Tibial nerve (tissue), 4 donors: ENCODE results near the gene NUP62. TPM values are rescaled to one million over a fixed set of nuclear protein-coding genes. Genes with fewer than 3 reads are reported as not detected.

Experiments used
- DNase-seq, 2 donors: peaks; one replicate each; pipeline ENCODE4 v3.0.0-alpha.2; 2019; ENCODE audit warnings: low spot score in 2 of 2
- H3K27ac ChIP-seq, 4 donors: fragments of 200-600 bp; sonication (generic) in 3 of 4; one replicate each; pipeline ENCODE4 v1.5.1; 2017 to 2019; ENCODE audit warnings: mild to moderate bottlenecking in 1 of 4
- H3K27me3 ChIP-seq, 2 donors: fragments of 200-600 bp; sonication (generic) in 1 of 2; one replicate each; pipeline versions ENCODE4 v1.5.1 to v1.6.0; 2017 to 2019
- H3K36me3 ChIP-seq, 3 donors: fragments of 200-600 bp; sonication (generic); one replicate each; pipeline ENCODE4 v1.5.1; 2018 to 2019
- H3K4me1 ChIP-seq, 4 donors: fragments of 200-600 bp; sonication (generic) in 3 of 4; one replicate each; pipeline ENCODE4 v1.5.1; 2017 to 2019
- H3K4me3 ChIP-seq, 4 donors: fragments of 200-600 bp; sonication (generic) in 3 of 4; one replicate each; pipeline ENCODE4 v1.5.1; 2017 to 2019; ENCODE audit warnings: mild to moderate bottlenecking in 1 of 4, moderate library complexity in 1 of 4
- H3K9me3 ChIP-seq, 4 donors: fragments of 200-600 bp; sonication (generic) in 3 of 4; one replicate each; pipeline ENCODE4 v1.5.1; 2017 to 2019
- EP300 ChIP-seq, 2 donors: sonication (generic); formaldehyde crosslinking; IDR thresholded peaks; one replicate each; pipeline ENCODE4 v1.6.1; 2017; ENCODE audit warnings: antibody characterized with exemption in 2 of 2, mild to moderate bottlenecking in 1 of 2
- POLR2A ChIP-seq, 2 donors: fragments of 450-650 bp; IDR thresholded peaks; one replicate each; pipeline ENCODE4 v1.6.1; 2017; ENCODE audit warnings: antibody characterized with exemption in 2 of 2, mild to moderate bottlenecking in 2 of 2, moderate library complexity in 2 of 2
- WGBS, 2 donors: methylation state at CpG; one replicate each; pipeline ENCODE4 v1.1.5; 2018; 5-methylcytosine and 5-hydroxymethylcytosine counted together
- total RNA-seq, 4 donors: library from RNA; depleted of rRNA; stranded (reverse); fragments of >200 nt; gene quantifications; one replicate each; pipeline ENCODE4 v1.1.0, GENCODE V29; 2016
- TF ChIP-seq, protein P1 (sequence below), 5 experiments: fragments of 200-600 bp in 3 of 5; fragments of 450-650 bp in 2 of 5; sonication (generic) in 3 of 5; IDR thresholded peaks; one replicate each; pipeline ENCODE4 v1.5.1; 2016 to 2019; ENCODE audit warnings: antibody characterized with exemption in 5 of 5, mild to moderate bottlenecking in 3 of 5, moderate library complexity in 2 of 5

Gene NUP62
- total RNA-seq, 4 donors from 2014 or later: 32.8 to 43.5 (median 38.7) TPM

DNA sequence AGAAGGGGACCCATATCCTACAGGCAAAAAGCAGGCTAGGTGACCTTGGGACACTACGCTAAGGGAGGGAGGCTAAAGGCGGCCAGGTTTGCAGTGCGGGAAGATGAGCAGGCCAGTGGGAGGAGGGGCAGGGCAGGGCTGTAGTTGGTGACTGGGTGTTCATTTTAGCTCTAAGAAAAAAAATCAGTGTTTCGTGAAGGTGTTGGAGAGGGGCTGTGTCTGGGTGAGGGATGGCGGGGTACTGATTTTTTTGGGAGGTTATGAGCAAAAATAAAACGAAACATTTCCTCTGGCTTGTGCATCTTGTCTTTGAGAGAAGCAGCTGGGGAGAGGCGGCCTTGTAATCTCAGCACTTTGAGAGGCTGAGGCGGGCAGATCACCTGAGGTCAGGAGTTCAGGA is 4.3 kb upstream of the NUP62 start:
- peaks cover 0 to 14% (median 0%) of the 10 kb centered on the region in 3 donors for H3K36me3 ChIP-seq
- WGBS, 2 donors: 95 to 97% methylated on average over 8 of the region's 8 CpGs
- no peak for DNase-seq
- H3K4me3 ChIP-seq: no peak overlapping the region
- H3K27ac ChIP-seq: no peak overlapping the region
- H3K4me1 ChIP-seq: peaks cover 1 to 21% (median 8%) of the 10 kb centered on the region in 4 donors
- TF ChIP-seq EP300 (IDR thresholded peaks at IDR 0.05) (no peak), POLR2A (IDR thresholded peaks at IDR 0.05) (no peak)
- TF ChIP-seq, protein P1, sequence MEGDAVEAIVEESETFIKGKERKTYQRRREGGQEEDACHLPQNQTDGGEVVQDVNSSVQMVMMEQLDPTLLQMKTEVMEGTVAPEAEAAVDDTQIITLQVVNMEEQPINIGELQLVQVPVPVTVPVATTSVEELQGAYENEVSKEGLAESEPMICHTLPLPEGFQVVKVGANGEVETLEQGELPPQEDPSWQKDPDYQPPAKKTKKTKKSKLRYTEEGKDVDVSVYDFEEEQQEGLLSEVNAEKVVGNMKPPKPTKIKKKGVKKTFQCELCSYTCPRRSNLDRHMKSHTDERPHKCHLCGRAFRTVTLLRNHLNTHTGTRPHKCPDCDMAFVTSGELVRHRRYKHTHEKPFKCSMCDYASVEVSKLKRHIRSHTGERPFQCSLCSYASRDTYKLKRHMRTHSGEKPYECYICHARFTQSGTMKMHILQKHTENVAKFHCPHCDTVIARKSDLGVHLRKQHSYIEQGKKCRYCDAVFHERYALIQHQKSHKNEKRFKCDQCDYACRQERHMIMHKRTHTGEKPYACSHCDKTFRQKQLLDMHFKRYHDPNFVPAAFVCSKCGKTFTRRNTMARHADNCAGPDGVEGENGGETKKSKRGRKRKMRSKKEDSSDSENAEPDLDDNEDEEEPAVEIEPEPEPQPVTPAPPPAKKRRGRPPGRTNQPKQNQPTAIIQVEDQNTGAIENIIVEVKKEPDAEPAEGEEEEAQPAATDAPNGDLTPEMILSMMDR (IDR thresholded peaks at IDR 0.05): no peak
- H3K9me3 ChIP-seq: no peaks in the 10 kb centered on the region
- no peaks in the 10 kb centered on the region for H3K27me3 ChIP-seq

DNA sequence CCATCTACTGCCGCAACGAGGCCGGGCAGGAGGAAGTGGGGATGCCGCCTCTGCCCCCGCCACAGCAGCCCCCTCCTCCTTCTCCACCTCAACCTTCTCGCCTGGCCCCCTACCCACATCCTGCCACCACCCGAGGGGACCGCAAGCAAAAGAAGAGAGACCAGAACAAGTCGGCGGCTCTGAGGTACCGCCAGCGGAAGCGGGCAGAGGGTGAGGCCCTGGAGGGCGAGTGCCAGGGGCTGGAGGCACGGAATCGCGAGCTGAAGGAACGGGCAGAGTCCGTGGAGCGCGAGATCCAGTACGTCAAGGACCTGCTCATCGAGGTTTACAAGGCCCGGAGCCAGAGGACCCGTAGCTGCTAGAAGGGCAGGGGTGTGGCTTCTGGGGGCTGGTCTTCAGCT is 3.4 kb upstream of the NUP62 start:
- no peaks in the 10 kb centered on the region for H3K27me3 ChIP-seq
- H3K27ac ChIP-seq: no peak overlapping the region
- 91 to 92% methylated on average over 25 of the region's 25 CpGs for WGBS, 2 donors
- no peaks in the 10 kb centered on the region for H3K9me3 ChIP-seq
- DNase-seq: no peak
- H3K4me3 ChIP-seq: no peak overlapping the region
- TF ChIP-seq, protein P1 (IDR thresholded peaks at IDR 0.05): no peak
- TF ChIP-seq POLR2A (IDR thresholded peaks at IDR 0.05) (no peak), EP300 (IDR thresholded peaks at IDR 0.05) (no peak)
- H3K36me3 ChIP-seq: peaks cover 0 to 15% (median 0%) of the 10 kb centered on the region in 3 donors
- H3K4me1 ChIP-seq: peaks cover 0 to 26% (median 12%) of the 10 kb centered on the region in 4 donors

GRCh38 chr19:49932041-49932451 is 2.7 kb upstream of the NUP62 start:
- WGBS, 2 donors: 94 to 96% methylated on average over 5 of the region's 5 CpGs
- no peaks in the 10 kb centered on the region for H3K9me3 ChIP-seq
- TF ChIP-seq POLR2A (IDR thresholded peaks at IDR 0.05) (no peak), EP300 (IDR thresholded peaks at IDR 0.05) (no peak)
- TF ChIP-seq, protein P1 (IDR thresholded peaks at IDR 0.05): no peak
- H3K4me3 ChIP-seq: no peak overlapping the region
- H3K36me3 ChIP-seq: peaks cover 0 to 22% (median 0%) of the 10 kb centered on the region in 3 donors
- peaks cover 0 to 27% (median 16%) of the 10 kb centered on the region in 4 donors for H3K4me1 ChIP-seq
- no peak overlapping the region for H3K27ac ChIP-seq
- DNase-seq: no peak
- H3K27me3 ChIP-seq: no peaks in the 10 kb centered on the region

DNA sequence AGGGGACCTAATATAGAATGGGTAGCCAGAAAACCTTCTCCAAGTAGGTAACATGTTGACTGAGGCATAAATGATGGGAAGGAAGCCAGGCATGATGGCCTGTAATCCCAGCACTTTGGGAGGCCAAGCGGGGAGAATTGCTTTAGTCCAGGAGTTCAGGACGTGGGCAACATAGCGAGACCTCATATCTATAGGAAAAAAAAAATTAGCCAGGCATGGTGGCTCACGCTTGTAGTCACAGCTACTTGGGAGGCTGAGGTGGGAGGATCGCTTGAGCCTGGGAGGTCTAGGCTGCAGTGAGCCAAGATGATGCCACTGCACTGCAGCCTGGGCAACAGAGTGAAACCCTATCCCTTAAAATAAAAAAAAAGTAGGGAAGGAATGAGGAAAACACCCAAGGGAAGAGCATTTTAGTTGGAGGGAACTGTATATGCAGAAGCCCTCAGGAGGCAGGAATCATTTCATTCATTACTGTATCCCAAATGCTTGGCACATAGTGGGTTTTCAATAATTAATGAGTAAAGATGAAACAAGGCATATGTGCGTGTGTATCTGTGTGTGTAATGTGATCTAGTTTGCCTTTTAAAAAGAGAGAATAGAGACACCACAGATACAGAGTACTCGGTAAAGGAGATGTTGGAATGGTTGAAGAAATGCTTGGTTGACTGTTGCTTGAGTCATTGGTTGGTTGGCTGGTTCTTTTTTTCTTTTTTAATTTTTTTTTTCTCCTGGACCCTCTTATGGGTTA is 2.2 kb upstream of the NUP62 start:
- no peak for TF ChIP-seq EP300 (IDR thresholded peaks at IDR 0.05)
- TF ChIP-seq, protein P1 (IDR thresholded peaks at IDR 0.05): no peak
- no peak for TF ChIP-seq POLR2A (IDR thresholded peaks at IDR 0.05)
- H3K4me3 ChIP-seq: no peak overlapping the region
- H3K27ac ChIP-seq: peak overlapping the region in 1 of 4 donors; percentile 95
- H3K27me3 ChIP-seq: no peaks in the 10 kb centered on the region
- H3K36me3 ChIP-seq: peaks cover 0 to 28% (median 0%) of the 10 kb centered on the region in 3 donors
- H3K9me3 ChIP-seq: no peaks in the 10 kb centered on the region
- 85 to 96% methylated on average over 7 of the region's 7 CpGs for WGBS, 2 donors
- peaks cover 0 to 33% (median 17%) of the 10 kb centered on the region in 4 donors for H3K4me1 ChIP-seq
- no peak for DNase-seq

DNA sequence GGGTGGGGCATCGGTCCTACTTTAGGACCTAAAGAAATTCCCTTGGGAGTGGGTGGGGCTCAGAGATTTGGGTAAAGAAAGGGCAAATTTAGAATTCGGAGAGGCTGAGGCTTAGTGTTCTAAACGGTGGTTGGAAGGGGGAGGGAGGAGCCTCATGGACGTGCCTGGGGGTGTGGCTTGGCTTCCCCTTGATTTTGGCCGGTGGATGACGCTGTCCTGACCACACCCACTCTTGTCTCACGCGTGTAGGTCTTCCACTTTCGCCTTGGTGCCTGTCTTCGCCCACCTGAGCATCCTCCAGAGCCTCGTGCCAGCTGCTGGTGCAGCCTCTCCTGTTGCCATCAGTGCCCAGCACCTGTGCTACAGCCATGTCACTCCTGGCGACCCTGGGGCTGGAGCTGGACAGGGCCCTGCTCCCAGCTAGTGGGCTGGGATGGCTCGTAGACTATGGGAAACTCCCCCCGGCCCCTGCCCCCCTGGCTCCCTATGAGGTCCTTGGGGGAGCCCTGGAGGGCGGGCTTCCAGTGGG is 1.2 kb upstream of the NUP62 start:
- no peaks in the 10 kb centered on the region for H3K27me3 ChIP-seq
- peak overlapping the region; percentile 2 to 95 (median 94) for H3K27ac ChIP-seq
- H3K4me3 ChIP-seq: peak overlapping the region in 2 of 4 donors; percentile 92 to 94
- H3K36me3 ChIP-seq: peaks cover 0 to 33% (median 0%) of the 10 kb centered on the region in 3 donors
- no peaks in the 10 kb centered on the region for H3K9me3 ChIP-seq
- peak in 1 of 2 donors; percentile 21 for DNase-seq
- TF ChIP-seq, protein P1 (IDR thresholded peaks at IDR 0.05): no peak
- TF ChIP-seq POLR2A (IDR thresholded peaks at IDR 0.05): no peak
- TF ChIP-seq EP300 (IDR thresholded peaks at IDR 0.05): no peak
- WGBS, 2 donors: 57 to 58% methylated on average over 15 of the region's 15 CpGs
- peaks cover 0 to 40% (median 17%) of the 10 kb centered on the region in 4 donors for H3K4me1 ChIP-seq
